Endothelial cell of umbilical vein (primary cell): ENCODE measurements around the gene RGSL1.

Experiments
- EZH2 ChIP-seq: IDR thresholded peaks from 2 replicates; pipeline ENCODE4 v1.6.1; 2012; ENCODE audit warnings: borderline replicate concordance, low read depth, mild to moderate bottlenecking, moderate library complexity, low read length, inconsistent platforms; ENCODE audit not compliant: severe bottlenecking
- JUN ChIP-seq: IDR thresholded peaks from 2 replicates; pipeline ENCODE4 v1.6.1; 2011; ENCODE audit warnings: borderline replicate concordance, low read depth; ENCODE audit not compliant: insufficient read length, insufficient read depth
- POLR2A ChIP-seq: IDR thresholded peaks from 2 replicates; pipeline ENCODE4 v1.6.1; 2012; ENCODE audit warnings: low read depth, mild to moderate bottlenecking, control low read depth, low read length
- TF ChIP-seq, protein P1 (sequence below), 2 donors: IDR thresholded peaks; 1 replicate in 1 of 2; 2 replicates in 1 of 2; pipeline ENCODE4 v1.5.1; 2011; ENCODE audit warnings: low read length in 2 of 2, mild to moderate bottlenecking in 2 of 2, moderate library complexity in 2 of 2, control low read depth in 1 of 2, inconsistent platforms in 1 of 2, low read depth in 1 of 2; ENCODE audit not compliant: insufficient read depth in 1 of 2; ENCODE audit errors: extremely low read depth in 1 of 2

DNA sequence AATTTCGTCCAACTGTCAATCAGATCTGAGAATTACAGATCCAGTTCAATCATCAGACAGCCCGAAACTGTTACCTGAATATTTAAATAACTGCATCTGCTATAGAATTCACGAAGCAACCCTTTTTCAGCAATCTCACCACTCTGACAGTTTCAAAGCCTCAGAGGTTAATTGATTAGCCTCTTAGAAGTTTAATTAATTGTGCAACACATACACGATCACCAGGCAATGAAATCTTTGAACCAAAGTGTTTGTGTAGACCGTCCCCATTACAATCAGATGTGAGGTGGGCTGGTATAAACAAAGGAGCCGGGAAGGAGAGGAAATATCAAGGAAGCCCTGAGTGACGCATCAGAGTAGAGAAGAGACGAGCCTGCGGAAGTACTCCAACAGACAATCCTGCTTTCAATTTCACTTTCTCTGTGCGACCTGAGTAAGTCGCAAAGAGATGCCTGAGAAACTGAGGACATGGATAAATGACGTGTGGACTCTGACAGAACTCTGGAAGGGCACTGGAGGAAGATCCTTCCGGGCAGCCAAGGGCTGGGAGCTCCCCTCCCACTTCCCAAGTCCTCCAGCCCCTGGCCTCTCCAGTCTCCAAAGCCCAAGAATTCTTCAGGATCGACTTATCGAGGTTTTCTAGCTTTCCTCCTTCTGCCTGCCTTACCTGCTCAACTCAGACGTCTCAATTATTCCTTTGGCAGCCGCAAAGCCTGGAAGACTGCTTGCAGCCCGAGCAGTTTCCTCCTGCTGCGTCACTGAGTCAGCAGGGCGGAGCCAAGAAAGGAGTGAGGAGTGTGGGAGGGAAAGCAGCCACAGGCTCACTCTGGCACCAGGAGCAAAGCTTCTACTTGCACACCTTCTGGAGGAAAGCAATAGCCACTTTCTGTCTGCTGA is 138.8 kb downstream of the RGSL1 start, which contains the start of gene RNASEL:
- TF ChIP-seq, protein P1, sequence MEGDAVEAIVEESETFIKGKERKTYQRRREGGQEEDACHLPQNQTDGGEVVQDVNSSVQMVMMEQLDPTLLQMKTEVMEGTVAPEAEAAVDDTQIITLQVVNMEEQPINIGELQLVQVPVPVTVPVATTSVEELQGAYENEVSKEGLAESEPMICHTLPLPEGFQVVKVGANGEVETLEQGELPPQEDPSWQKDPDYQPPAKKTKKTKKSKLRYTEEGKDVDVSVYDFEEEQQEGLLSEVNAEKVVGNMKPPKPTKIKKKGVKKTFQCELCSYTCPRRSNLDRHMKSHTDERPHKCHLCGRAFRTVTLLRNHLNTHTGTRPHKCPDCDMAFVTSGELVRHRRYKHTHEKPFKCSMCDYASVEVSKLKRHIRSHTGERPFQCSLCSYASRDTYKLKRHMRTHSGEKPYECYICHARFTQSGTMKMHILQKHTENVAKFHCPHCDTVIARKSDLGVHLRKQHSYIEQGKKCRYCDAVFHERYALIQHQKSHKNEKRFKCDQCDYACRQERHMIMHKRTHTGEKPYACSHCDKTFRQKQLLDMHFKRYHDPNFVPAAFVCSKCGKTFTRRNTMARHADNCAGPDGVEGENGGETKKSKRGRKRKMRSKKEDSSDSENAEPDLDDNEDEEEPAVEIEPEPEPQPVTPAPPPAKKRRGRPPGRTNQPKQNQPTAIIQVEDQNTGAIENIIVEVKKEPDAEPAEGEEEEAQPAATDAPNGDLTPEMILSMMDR (IDR thresholded peaks at IDR 0.05; ENCODE audit: extremely low read depth in 1 of 2, insufficient read depth in 1 of 2, low read depth in 1 of 2, low read length in 2 of 2) = no peak
- no peak for TF ChIP-seq POLR2A
- no peak for TF ChIP-seq EZH2
- TF ChIP-seq JUN = no peak
